HG03064 (cell line): ENCODE data around the gene FAM25G.
A peak's percentile ranks its signal among the peaks of the same experiment; 100 is the strongest.
"Not testable (repeated sequence)": the region's sequence is repeated elsewhere in the genome, so short reads cannot be mapped to it uniquely, and the experiment has no call there.

ENCODE experiments used
- ATAC-seq: cut with Tn5 transposase; IDR thresholded peaks from one replicate; pipeline ENCODE4 v1.9.1; 2021; ENCODE audit warnings: low read depth; ENCODE audit not compliant: unreplicated experiment

Gene FAM25G

GRCh38 chr10:47491600-47491999, at the start of gene FAM25G:
Gene FAM25G, minus strand, starts transcription at chr10:47491700. Its CDS starts 26 bp downstream, at chr10:47491674.
- not testable (repeated sequence) for ATAC-seq

- not testable (repeated sequence) for ATAC-seq
These were observed 44.9 kb upstream of the FAM25G start for GRCh38 chr10:47536430-47536829.

- ATAC-seq, result not testable (repeated sequence)
These were observed 32.0 kb upstream of the FAM25G start, which contains the start of gene AGAP9 for GRCh38 chr10:47523475-47523874. Gene AGAP9, minus strand, starts transcription at chr10:47523638. Its CDS starts 112 bp downstream, at chr10:47523526.

- not testable (repeated sequence) for ATAC-seq
These were observed 10.8 kb upstream of the FAM25G start for GRCh38 chr10:47502313-47502712.

- not testable (repeated sequence) for ATAC-seq
These were observed 2.7 kb upstream of the FAM25G start for GRCh38 chr10:47494226-47494625.

GRCh38 chr10:47489630-47490029, 1.9 kb downstream of the FAM25G start:
- ATAC-seq, result not testable (repeated sequence)

GRCh38 chr10:47485943-47486342, 5.6 kb downstream of the FAM25G start:
- ATAC-seq, result not testable (repeated sequence)

- not testable (repeated sequence) for ATAC-seq
These were observed 6.7 kb downstream of the FAM25G start for GRCh38 chr10:47484786-47485185.

- ATAC-seq, result not testable (repeated sequence)
These were observed 7.6 kb downstream of the FAM25G start, which contains the start of gene ANXA8 for GRCh38 chr10:47483923-47484322. Gene ANXA8, minus strand, starts transcription at chr10:47484115. Its CDS starts 182 bp downstream, at chr10:47483933.

GRCh38 chr10:47482367-47482766, 9.1 kb downstream of the FAM25G start:
- ATAC-seq, result not testable (repeated sequence)

- ATAC-seq, result not testable (repeated sequence)
These were observed 9.7 kb downstream of the FAM25G start for GRCh38 chr10:47481768-47482181.

GRCh38 chr10:47481182-47481766, 10.2 kb downstream of the FAM25G start:
- not testable (repeated sequence) for ATAC-seq

- ATAC-seq, result not testable (repeated sequence)
These were observed 11.4 kb downstream of the FAM25G start for GRCh38 chr10:47480133-47480532.

GRCh38 chr10:47478114-47478513, 13.4 kb downstream of the FAM25G start:
- ATAC-seq, result not testable (repeated sequence)

GRCh38 chr10:47477078-47477477, 14.4 kb downstream of the FAM25G start:
- ATAC-seq, result not testable (repeated sequence)

- ATAC-seq, result not testable (repeated sequence)
These were observed 16.4 kb downstream of the FAM25G start for GRCh38 chr10:47475101-47475500.

GRCh38 chr10:47473516-47473915, 18.0 kb downstream of the FAM25G start:
- not testable (repeated sequence) for ATAC-seq

GRCh38 chr10:47472647-47473046, 18.9 kb downstream of the FAM25G start:
- ATAC-seq, result peak; percentile 75

GRCh38 chr10:47472072-47472471, 19.4 kb downstream of the FAM25G start:
- ATAC-seq, result not testable (repeated sequence)

- ATAC-seq, result not testable (repeated sequence)
These were observed 22.6 kb downstream of the FAM25G start for GRCh38 chr10:47468731-47469528.

- ATAC-seq, result not testable (repeated sequence)
These were observed 23.5 kb downstream of the FAM25G start for GRCh38 chr10:47467957-47468356.
